ENCODE results near the gene KCNJ14. TPM values are rescaled to one million over a fixed set of nuclear protein-coding genes. Genes with fewer than 3 reads are reported as not detected.

The KCNJ14 gene
- total and polyA plus RNA-seq, 2 of the 8 experiments (the other 6 are each of a cell fraction or from before 2014, with no cell fraction given): 0.45 to 0.89 TPM

DNA sequence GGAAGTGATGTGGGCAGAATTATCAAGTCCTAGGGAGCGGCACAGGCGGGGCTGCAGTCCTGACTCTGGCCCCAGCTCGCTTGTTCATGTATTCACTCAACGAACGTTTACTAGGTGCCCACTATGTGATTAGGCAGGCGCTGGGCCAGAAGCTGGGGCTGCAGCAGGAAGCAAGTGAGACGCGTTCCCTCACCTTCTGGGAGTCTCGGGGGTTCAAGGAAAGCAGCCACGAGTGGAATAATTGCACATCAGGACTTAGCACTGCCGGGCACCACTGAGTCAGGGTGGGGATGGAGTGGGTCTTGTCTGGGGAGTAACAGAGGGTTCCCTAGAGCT lies 58.7 kb downstream of the KCNJ14 start:
- no peak overlapping the region for H3K9ac ChIP-seq (replicated peaks in 1 of 4; ENCODE audit: extremely low read depth in 1 of 4, low read depth in 3 of 4, low read length in 3 of 4)
- H4K20me1 ChIP-seq (replicated peaks in 1 of 2; ENCODE audit: control insufficient read depth in 1 of 2, insufficient read depth in 2 of 2, low read length in 2 of 2): peaks cover 0 to 4% of the 10 kb centered on the region in 2 experiments
- peaks cover 0 to 23% (median 12%) of the 10 kb centered on the region in 4 experiments; a peak in 5 of 7 replicates for H3K4me1 ChIP-seq (replicated peaks in 1 of 4; ENCODE audit: control insufficient read depth in 3 of 4, insufficient read depth in 4 of 4, low read length in 3 of 4)
- H3K4me3 ChIP-seq (ENCODE audit: extremely low read depth in 1 of 4, insufficient read depth in 2 of 4, low read depth in 3 of 4, low read length in 4 of 4): peak overlapping the region; percentile 51 to 81 (median 69); a peak in 6 of 8 replicates
- peak overlapping the region; percentile 23 for H3K4ac ChIP-seq (replicated peaks; ENCODE audit: insufficient read length, low read depth, low read length)
- H2BK120ac ChIP-seq (replicated peaks; ENCODE audit: low read depth, low read length): peak overlapping the region; percentile 64
- H4K5ac ChIP-seq (ENCODE audit: insufficient read length, low read depth, low read length): peak overlapping the region; percentile 65
- H3K36me3 ChIP-seq (ENCODE audit: control insufficient read depth in 2 of 4, insufficient read depth in 4 of 4, low read length in 3 of 4): no peaks in the 10 kb centered on the region
- no peak for DNase-seq (ENCODE audit: low read depth in 1 of 2, low spot score in 2 of 2)
- no peak overlapping the region for H3K27ac ChIP-seq (ENCODE audit: low read depth, low read length)
- H3K23ac ChIP-seq (ENCODE audit: insufficient read length): no peak overlapping the region
- peaks cover 0 to 12% (median 9%) of the 10 kb centered on the region in 4 experiments; a peak in 4 of 7 replicates for H3K27me3 ChIP-seq (replicated peaks in 1 of 4; ENCODE audit: control insufficient read depth in 3 of 4, extremely low read depth in 1 of 4, insufficient read depth in 3 of 4, low read length in 3 of 4)
- CTCF ChIA-PET (ENCODE audit: partially characterized antibody): interaction anchor here (0.6 to 1.7 kb wide), 7 partner anchors 10 to 177 kb away, joined by 3 to 15 read pairs (median 4); no protein-coding TSS in a partner anchor
- H3K4me2 ChIP-seq (ENCODE audit: insufficient read depth in 1 of 2, low read depth in 2 of 2, low read length in 2 of 2): peak overlapping the region; percentile 77 to 91
- no peaks in the 10 kb centered on the region for H3K9me3 ChIP-seq (ENCODE audit: insufficient read depth in 2 of 2, low read depth in 1 of 2, low read length in 1 of 2)
- peak overlapping the region; percentile 86 for H4K8ac ChIP-seq (ENCODE audit: extremely low read depth, insufficient read depth, low read length)
- H2BK12ac ChIP-seq (ENCODE audit: low read depth, low read length): peak overlapping the region; percentile 85; the same call in 1 of the 2 replicates
- no peak for FAIRE-seq
- no peaks in the 10 kb centered on the region for H3K79me1 ChIP-seq (ENCODE audit: low read depth, low read length)
- no peak overlapping the region for H3K18ac ChIP-seq (ENCODE audit: extremely low read depth, low read length)
- no peak overlapping the region for H2BK5ac ChIP-seq (ENCODE audit: low read depth, low read length)
- no peak overlapping the region for H3K14ac ChIP-seq (ENCODE audit: insufficient read length)
- peak overlapping the region; percentile 99 for H2BK15ac ChIP-seq (ENCODE audit: low read length)
- peak overlapping the region; percentile 81 for H4K91ac ChIP-seq (replicated peaks; ENCODE audit: insufficient read length, low read length)
- 55% methylated on average over 11 of the region's 11 CpGs; no CpG with 5 or more reads in 1 of the 2 experiments for WGBS, 2 experiments (ENCODE audit: extremely low coverage in 1 of 2, insufficient coverage in 1 of 2, insufficient read length in 1 of 2, insufficient replicate concordance in 2 of 2, low coverage in 1 of 2, low lambda C conversion rate in 2 of 2, missing lambda C conversion rate in 1 of 2)
- no peak overlapping the region for H3K56ac ChIP-seq (replicated peaks; ENCODE audit: insufficient read length, low read depth, low read length)
- no peak overlapping the region; the same call in 1 of the 2 replicates for H2AFZ ChIP-seq (ENCODE audit: low read length)
- H2AK5ac ChIP-seq (ENCODE audit: low read depth, low read length): no peak overlapping the region
- no peaks in the 10 kb centered on the region for H3K79me2 ChIP-seq (ENCODE audit: control insufficient read depth in 1 of 2, insufficient read depth in 2 of 2, low read length in 2 of 2)
- POLR2A ChIA-PET (ENCODE audit: partially characterized antibody): interaction anchor here (0.6 to 2.0 kb wide), 12 partner anchors 12 to 105 kb away, joined by 3 to 7 read pairs (median 4); partner anchors contain the start of genes FAM83E, RPL18, SPHK2 and SULT2B1
- H2BK20ac ChIP-seq (ENCODE audit: low read length): 0 out of 2 replicates have a peak overlapping the region, but pooled peaks have one; percentile 0
- H3K23me2 ChIP-seq (ENCODE audit: low read depth, low read length): peaks cover 25% of the 10 kb centered on the region
- TF ChIP-seq CBX5 (IDR thresholded peaks at IDR 0.05; ENCODE audit: low read depth, low read length) (no peak), HDAC6 (IDR thresholded peaks at IDR 0.05; ENCODE audit: low read depth, low read length) (no peak), EZH2 (IDR thresholded peaks at IDR 0.05; ENCODE audit: low read depth, low read length, severe bottlenecking) (no peak), NRF1 (IDR thresholded peaks at IDR 0.05; ENCODE audit: low read depth, low read length) (no peak), TCF12 (IDR thresholded peaks at IDR 0.05; ENCODE audit: low read depth, low read length) (no peak), FOSL1 (IDR thresholded peaks at IDR 0.05; ENCODE audit: insufficient read depth, low read depth, low read length) (no peak), TAF7 (optimal IDR thresholded peaks at IDR 0.05; ENCODE audit: borderline replicate concordance, low read depth, low read length) (no peak), RBBP5 (IDR thresholded peaks at IDR 0.05; ENCODE audit: borderline replicate concordance, low read depth, low read length) (no peak), SIRT6 (IDR thresholded peaks at IDR 0.05; ENCODE audit: low read length) (no peak)
- TF ChIP-seq, protein P1, sequence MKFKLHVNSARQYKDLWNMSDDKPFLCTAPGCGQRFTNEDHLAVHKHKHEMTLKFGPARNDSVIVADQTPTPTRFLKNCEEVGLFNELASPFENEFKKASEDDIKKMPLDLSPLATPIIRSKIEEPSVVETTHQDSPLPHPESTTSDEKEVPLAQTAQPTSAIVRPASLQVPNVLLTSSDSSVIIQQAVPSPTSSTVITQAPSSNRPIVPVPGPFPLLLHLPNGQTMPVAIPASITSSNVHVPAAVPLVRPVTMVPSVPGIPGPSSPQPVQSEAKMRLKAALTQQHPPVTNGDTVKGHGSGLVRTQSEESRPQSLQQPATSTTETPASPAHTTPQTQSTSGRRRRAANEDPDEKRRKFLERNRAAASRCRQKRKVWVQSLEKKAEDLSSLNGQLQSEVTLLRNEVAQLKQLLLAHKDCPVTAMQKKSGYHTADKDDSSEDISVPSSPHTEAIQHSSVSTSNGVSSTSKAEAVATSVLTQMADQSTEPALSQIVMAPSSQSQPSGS (IDR thresholded peaks at IDR 0.05; ENCODE audit: low read length): no peak
- TF ChIP-seq, protein P2, sequence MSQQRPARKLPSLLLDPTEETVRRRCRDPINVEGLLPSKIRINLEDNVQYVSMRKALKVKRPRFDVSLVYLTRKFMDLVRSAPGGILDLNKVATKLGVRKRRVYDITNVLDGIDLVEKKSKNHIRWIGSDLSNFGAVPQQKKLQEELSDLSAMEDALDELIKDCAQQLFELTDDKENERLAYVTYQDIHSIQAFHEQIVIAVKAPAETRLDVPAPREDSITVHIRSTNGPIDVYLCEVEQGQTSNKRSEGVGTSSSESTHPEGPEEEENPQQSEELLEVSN (IDR thresholded peaks at IDR 0.05): no peak

Data from H1 (cell line).